DND-41 (cell line): ENCODE results near the gene RNPEPL1.

ENCODE experiments used
- ATAC-seq: fragments of 200-7000 bp; cut with Tn5 transposase; 3 replicates; pipeline ENCODE4 v1.9.1; 2021; ENCODE audit warnings: low read depth; ENCODE audit not compliant: insufficient read depth
- DNase-seq: peaks from one replicate; pipeline ENCODE4 v3.0.0-alpha.2; 2020
- H2AFZ ChIP-seq: 2 replicates; pipeline ENCODE4 v1.6.0; 2012; ENCODE audit warnings: low read depth, low read length
- H3K27ac ChIP-seq: 2 replicates; pipeline ENCODE4 v1.5.1; 2012; ENCODE audit warnings: low read length, inconsistent platforms
- H3K27me3 ChIP-seq: fragments of 200-600 bp; sonication (generic); 2 replicates; pipeline ENCODE4 v1.6.0; 2012; ENCODE audit warnings: low read length, mild to moderate bottlenecking, inconsistent platforms; ENCODE audit not compliant: insufficient read depth, poor library complexity
- H3K36me3 ChIP-seq: 2 replicates; pipeline ENCODE4 v1.5.1; 2012; ENCODE audit warnings: low read length, inconsistent platforms; ENCODE audit not compliant: insufficient read depth
- H3K4me1 ChIP-seq: 2 replicates; pipeline ENCODE4 v1.5.1; 2012; ENCODE audit warnings: mild to moderate bottlenecking, low read length; ENCODE audit not compliant: insufficient read depth
- H3K4me2 ChIP-seq: 2 replicates; pipeline ENCODE4 v1.6.0; 2012; ENCODE audit warnings: mild to moderate bottlenecking, moderate library complexity, low read length, inconsistent platforms; ENCODE audit not compliant: insufficient read depth
- H3K4me3 ChIP-seq, 2 experiments: fragments of 200-600 bp in 1 of 2; shearing (Covaris generic) in 1 of 2; 2 replicates each; pipeline ENCODE4 v1.5.1; 2012 to 2016; ENCODE audit warnings: inconsistent platforms in 2 of 2, low read length in 2 of 2, mild to moderate bottlenecking in 2 of 2, low read depth in 1 of 2, moderate library complexity in 1 of 2
- H3K79me2 ChIP-seq: 2 replicates; pipeline ENCODE4 v1.6.0; 2012; ENCODE audit warnings: low read length, inconsistent platforms; ENCODE audit not compliant: insufficient read depth
- H3K9ac ChIP-seq: 2 replicates; pipeline ENCODE4 v1.6.0; 2012; ENCODE audit warnings: low read depth, mild to moderate bottlenecking, inconsistent platforms, low read length, moderate library complexity
- H3K9me3 ChIP-seq: 2 replicates; pipeline ENCODE4 v1.5.1; 2012; ENCODE audit warnings: low read length, moderate library complexity, mild to moderate bottlenecking, inconsistent platforms; ENCODE audit not compliant: insufficient read depth, severe bottlenecking
- H4K20me1 ChIP-seq: 2 replicates; pipeline ENCODE4 v1.6.0; 2012; ENCODE audit warnings: low read length; ENCODE audit not compliant: insufficient read depth
- CTCF ChIP-seq: IDR thresholded peaks from 2 replicates; pipeline ENCODE4 v1.5.1; 2012; ENCODE audit warnings: borderline replicate concordance, low read length, moderate library complexity, mild to moderate bottlenecking; ENCODE audit not compliant: poor library complexity, severe bottlenecking; ENCODE audit errors: extremely low read depth
- EZH2 ChIP-seq: IDR thresholded peaks from 3 replicates; pipeline ENCODE4 v1.6.1; 2012; ENCODE audit warnings: borderline replicate concordance, low read depth, mild to moderate bottlenecking, moderate library complexity, low read length, inconsistent platforms; ENCODE audit not compliant: severe bottlenecking

The RNPEPL1 gene

GRCh38 chr2:240620859-240621258 lies 52.6 kb downstream of the RNPEPL1 start:
- no peak for ATAC-seq
- H3K36me3 ChIP-seq, result no peaks in the 10 kb centered on the region
- H3K27me3 ChIP-seq, result no peaks in the 10 kb centered on the region
- H2AFZ ChIP-seq, result no peak overlapping the region
- H3K9ac ChIP-seq, result no peak overlapping the region
- no peak overlapping the region for H3K4me2 ChIP-seq
- H3K9me3 ChIP-seq, result no peaks in the 10 kb centered on the region
- no peak overlapping the region for H3K4me3 ChIP-seq
- no peaks in the 10 kb centered on the region for H3K79me2 ChIP-seq
- no peaks in the 10 kb centered on the region for H3K4me1 ChIP-seq
- H3K27ac ChIP-seq, result no peak overlapping the region
- TF ChIP-seq CTCF (no peak), EZH2 (no peak)
- no peak for DNase-seq
- H4K20me1 ChIP-seq, result no peaks in the 10 kb centered on the region

GRCh38 chr2:240622060-240622411 lies 53.8 kb downstream of the RNPEPL1 start:
- no peaks in the 10 kb centered on the region for H3K27me3 ChIP-seq
- TF ChIP-seq CTCF (no peak), EZH2 (no peak)
- no peaks in the 10 kb centered on the region for H3K79me2 ChIP-seq
- H3K9ac ChIP-seq, result no peak overlapping the region
- H3K4me3 ChIP-seq, result no peak overlapping the region
- no peaks in the 10 kb centered on the region for H3K36me3 ChIP-seq
- no peak overlapping the region for H3K4me2 ChIP-seq
- H4K20me1 ChIP-seq, result no peaks in the 10 kb centered on the region
- no peak for DNase-seq
- H3K4me1 ChIP-seq, result no peaks in the 10 kb centered on the region
- H2AFZ ChIP-seq, result no peak overlapping the region
- no peak for ATAC-seq
- no peak overlapping the region for H3K27ac ChIP-seq
- no peaks in the 10 kb centered on the region for H3K9me3 ChIP-seq

GRCh38 chr2:240622531-240623235 lies 54.4 kb downstream of the RNPEPL1 start:
- DNase-seq (no peak), ATAC-seq (no peak)
- Histone ChIP-seq H3K79me2 (no peaks in the 10 kb centered on the region), H3K4me3 (no peak overlapping the region), H3K36me3 (no peaks in the 10 kb centered on the region), H3K9ac (no peak overlapping the region), H2AFZ (no peak overlapping the region), H3K27me3 (no peaks in the 10 kb centered on the region), H3K27ac (no peak overlapping the region), H4K20me1 (no peaks in the 10 kb centered on the region), H3K4me1 (no peaks in the 10 kb centered on the region), H3K9me3 (no peaks in the 10 kb centered on the region), H3K4me2 (no peak overlapping the region)
- no peak for TF ChIP-seq EZH2
- no peak for TF ChIP-seq CTCF

GRCh38 chr2:240623531-240624010 lies 55.3 kb downstream of the RNPEPL1 start:
- DNase-seq (no peak), ATAC-seq (no peak)
- H4K20me1 ChIP-seq, result no peaks in the 10 kb centered on the region
- TF ChIP-seq EZH2 (no peak), CTCF (no peak)
- H3K9ac ChIP-seq, result no peak overlapping the region
- no peak overlapping the region for H3K27ac ChIP-seq
- H3K36me3 ChIP-seq, result no peaks in the 10 kb centered on the region
- H3K4me2 ChIP-seq, result no peak overlapping the region
- H3K9me3 ChIP-seq, result no peaks in the 10 kb centered on the region
- no peaks in the 10 kb centered on the region for H3K4me1 ChIP-seq
- H3K4me3 ChIP-seq, result no peak overlapping the region
- H3K27me3 ChIP-seq, result no peaks in the 10 kb centered on the region
- no peak overlapping the region for H2AFZ ChIP-seq
- no peaks in the 10 kb centered on the region for H3K79me2 ChIP-seq
